Endothelial cell of umbilical vein (primary cell): Measurements from ENCODE around the gene CKAP5. TPM values are rescaled to one million over a fixed set of nuclear protein-coding genes. Genes with fewer than 3 reads are reported as not detected.

Source experiments
- BruUV-seq: library from RNA; stranded (reverse); fragments of 400-500 nt; replicated peaks from 2 replicates; lab custom pipeline; 2021; lab: Mats Ljungman, UMichigan
- CTCF ChIA-PET: fragments of 300-600, 350-600 bp; sonication (Branson Sonifier 250); formaldehyde crosslinking; loops from one replicate; lab custom pipeline; 2021; ENCODE audit warnings: antibody characterized with exemption, inconsistent platforms; lab: Charles Lee
- POLR2A ChIA-PET: fragments of 300-600, 350-600 bp; sonication (Branson Sonifier 250); formaldehyde crosslinking; loops from one replicate; lab custom pipeline; 2021; ENCODE audit warnings: antibody characterized with exemption, inconsistent platforms; lab: Charles Lee
- DNase-seq: peaks from one replicate; pipeline ENCODE4 v3.0.0-alpha.2; 2011; ENCODE audit warnings: low read depth, low spot score
- FAIRE-seq: peaks from 2 replicates; lab custom pipeline; 2011; peaks lifted over from hg19 to GRCh38; lab: Jason Lieb, UNC
- H2AFZ ChIP-seq: 2 replicates; pipeline ENCODE4 v1.6.0; 2012; ENCODE audit warnings: low read depth, low read length, control low read depth, inconsistent platforms
- H3K27ac ChIP-seq: 2 replicates; pipeline ENCODE4 v1.5.1; 2011; ENCODE audit warnings: low read depth, mild to moderate bottlenecking, control low read depth, low read length, moderate library complexity; ENCODE audit not compliant: insufficient read depth
- H3K27me3 ChIP-seq, 2 experiments: 2 replicates each; pipeline versions ENCODE4 v1.6.0 to v1.6.1; 2011; ENCODE audit warnings: low read length in 2 of 2, mixed read lengths in 1 of 2; ENCODE audit not compliant: control insufficient read depth in 2 of 2, insufficient read depth in 2 of 2
- H3K36me3 ChIP-seq, 2 experiments: 2 replicates in 1 of 2; 3 replicates in 1 of 2; pipeline ENCODE4 v1.5.1; 2011; ENCODE audit warnings: low read length in 2 of 2, mild to moderate bottlenecking in 1 of 2, moderate library complexity in 1 of 2; ENCODE audit not compliant: control insufficient read depth in 2 of 2, insufficient read depth in 2 of 2; ENCODE audit errors: extremely low read depth in 1 of 2
- H3K4me1 ChIP-seq: 3 replicates; pipeline ENCODE4 v1.5.1; 2011; ENCODE audit warnings: mild to moderate bottlenecking, low read length; ENCODE audit not compliant: control insufficient read depth, insufficient read depth; ENCODE audit errors: extremely low read depth
- H3K4me2 ChIP-seq: 2 replicates; pipeline ENCODE4 v1.6.1; 2011; ENCODE audit warnings: low read length, control low read depth, mixed read lengths; ENCODE audit not compliant: insufficient read depth
- H3K4me3 ChIP-seq, 3 experiments: fragments of 200-600 bp in 1 of 3; sonication (generic), shearing (Covaris generic) in 1 of 3; replicated peaks in 1 of 3; 2 replicates each; pipeline ENCODE4 v1.5.1; 2011 to 2016; ENCODE audit warnings: control low read depth in 3 of 3, low read length in 3 of 3, mild to moderate bottlenecking in 2 of 3, inconsistent platforms in 1 of 3, low read depth in 1 of 3, moderate library complexity in 1 of 3; ENCODE audit not compliant: insufficient read depth in 1 of 3
- H3K79me2 ChIP-seq: 2 replicates; pipeline ENCODE4 v1.6.0; 2012; ENCODE audit warnings: low read length, inconsistent platforms; ENCODE audit not compliant: control insufficient read depth, insufficient read depth
- H3K9ac ChIP-seq: replicated peaks from 2 replicates; pipeline ENCODE3; 2011; ENCODE audit warnings: low read length, control low read depth; ENCODE audit not compliant: insufficient read depth; ENCODE audit errors: extremely low read depth
- H3K9me1 ChIP-seq: replicated peaks from 3 replicates; pipeline ENCODE4 v1.6.0; 2011; ENCODE audit warnings: mild to moderate bottlenecking, low read length; ENCODE audit not compliant: control insufficient read depth, insufficient read depth; ENCODE audit errors: extremely low read depth
- H3K9me3 ChIP-seq: replicated peaks from 2 replicates; pipeline ENCODE4 v1.5.1; 2012; ENCODE audit warnings: low read length, inconsistent platforms; ENCODE audit not compliant: control insufficient read depth, insufficient read depth
- H4K20me1 ChIP-seq: replicated peaks from 2 replicates; pipeline ENCODE3; 2011; ENCODE audit warnings: mild to moderate bottlenecking, low read length; ENCODE audit not compliant: control insufficient read depth, insufficient read depth; ENCODE audit errors: extremely low read depth
- CTCF ChIP-seq, 2 donors: IDR thresholded peaks; 1 replicate in 1 of 2; 2 replicates in 1 of 2; pipeline ENCODE4 v1.5.1; 2011; ENCODE audit warnings: low read length in 2 of 2, mild to moderate bottlenecking in 2 of 2, moderate library complexity in 2 of 2, control low read depth in 1 of 2, inconsistent platforms in 1 of 2, low read depth in 1 of 2; ENCODE audit not compliant: insufficient read depth in 1 of 2; ENCODE audit errors: extremely low read depth in 1 of 2
- EZH2 ChIP-seq: IDR thresholded peaks from 2 replicates; pipeline ENCODE4 v1.6.1; 2012; ENCODE audit warnings: borderline replicate concordance, low read depth, mild to moderate bottlenecking, moderate library complexity, low read length, inconsistent platforms; ENCODE audit not compliant: severe bottlenecking
- FOS ChIP-seq: IDR thresholded peaks from 2 replicates; pipeline ENCODE4 v1.6.1; 2011; ENCODE audit warnings: mild to moderate bottlenecking, low read length, moderate library complexity, borderline replicate concordance; ENCODE audit not compliant: insufficient read depth
- GATA2 ChIP-seq: IDR thresholded peaks from 2 replicates; pipeline ENCODE4 v1.7.0; 2011; ENCODE audit warnings: low read depth, mild to moderate bottlenecking, moderate library complexity, mixed read lengths, low read length; ENCODE audit not compliant: insufficient read length, insufficient read depth
- JUN ChIP-seq: IDR thresholded peaks from 2 replicates; pipeline ENCODE4 v1.6.1; 2011; ENCODE audit warnings: borderline replicate concordance, low read depth; ENCODE audit not compliant: insufficient read length, insufficient read depth
- MAX ChIP-seq: IDR thresholded peaks from 2 replicates; pipeline ENCODE4 v1.6.1; 2011; ENCODE audit not compliant: insufficient read depth, insufficient read length
- MYC ChIP-seq: IDR thresholded peaks from one replicate; pipeline ENCODE4 v1.6.1; 2011; ENCODE audit warnings: mild to moderate bottlenecking, low read depth, low read length
- POLR2A ChIP-seq: IDR thresholded peaks from 2 replicates; pipeline ENCODE4 v1.6.1; 2012; ENCODE audit warnings: low read depth, mild to moderate bottlenecking, control low read depth, low read length
- POLR2AphosphoS5 ChIP-seq: IDR thresholded peaks from 2 replicates; pipeline ENCODE4 v1.6.1; 2012; ENCODE audit warnings: low read depth, mild to moderate bottlenecking, control low read depth, low read length, moderate library complexity; ENCODE audit not compliant: insufficient read depth
- dilution Hi-C: fragments of 300-500 bp; cut with MboI; formaldehyde crosslinking; loops from one replicate; pipeline ENCODE4 v1.15.0; 2019; ENCODE audit warnings: low sequenced_read_pairs; ENCODE audit not compliant: extremely low pct_ligation_motif_present
- intact Hi-C: fragments of 100-400 bp; cut with micrococcal nuclease; formaldehyde crosslinking; loops from one replicate; pipeline ENCODE4 v1.10.0; 2022
- polyA plus RNA-seq, 4 experiments: library from polyadenylated mRNA; depleted of rRNA in 3 of 4; stranded (reverse) in 3 of 4; unstranded in 1 of 4; fragments of >200 nt; gene quantifications; 2 replicates each; pipeline versions ENCODE4 v1.2.1 to v1.2.3, GENCODE V29; 2011 to 2012; ENCODE audit warnings: missing spikeins in 1 of 4
- total RNA-seq: library from RNA; stranded (reverse); gene quantifications from 2 replicates; pipeline ENCODE4 v1.2.3, GENCODE V29; 2021

CKAP5 gene
- total and polyA plus RNA-seq, 2 donors (not counting 3 experiments of a cell fraction or from before 2014, with no cell fraction given) = 47.4 to 138 TPM

GRCh38 chr11:46892838-46893237 is 46.8 kb upstream of the CKAP5 start:
- no peaks in the 10 kb centered on the region for H3K9me1 ChIP-seq
- no peaks in the 10 kb centered on the region for H3K4me1 ChIP-seq
- no peak for TF ChIP-seq MYC
- TF ChIP-seq JUN = no peak
- TF ChIP-seq GATA2 = no peak
- TF ChIP-seq POLR2A = no peak
- TF ChIP-seq EZH2 = no peak
- no peak for TF ChIP-seq FOS
- no peak for TF ChIP-seq POLR2AphosphoS5
- TF ChIP-seq MAX = no peak
- no peak for TF ChIP-seq CTCF (IDR thresholded peaks at IDR 0.05; ENCODE audit: extremely low read depth in 1 of 2, insufficient read depth in 1 of 2, low read depth in 1 of 2, low read length in 2 of 2)
- ChIA-PET POLR2A (interaction anchor here (0.6 kb wide), 1 partner anchor 17 kb away, joined by 5 read pairs; no protein-coding TSS in a partner anchor), CTCF (interaction anchor here (1.2 to 7.4 kb wide), 2 partner anchors 261 to 268 kb away, joined by 5 to 120 read pairs; no protein-coding TSS in a partner anchor)
- H3K27ac ChIP-seq = no peak overlapping the region
- H3K27me3 ChIP-seq = no peaks in the 10 kb centered on the region
- no peaks in the 10 kb centered on the region for H3K36me3 ChIP-seq
- no peak overlapping the region for H3K4me3 ChIP-seq
- BruUV-seq = no TSS peak
- no peaks in the 10 kb centered on the region for H4K20me1 ChIP-seq
- no peak for FAIRE-seq
- no peak overlapping the region for H3K9ac ChIP-seq
- intact Hi-C loops (no loop called here), dilution Hi-C loops (no loop called here)
- no peak for DNase-seq
- no peaks in the 10 kb centered on the region for H3K79me2 ChIP-seq
- H3K4me2 ChIP-seq = no peak overlapping the region
- H3K9me3 ChIP-seq = no peaks in the 10 kb centered on the region
- H2AFZ ChIP-seq = no peak overlapping the region
